CD4-positive, alpha-beta T cell treated with Interleukin-17A for 1 hour (primary cell): ENCODE results near the gene IL1RAPL2.
"Not testable (repeated sequence)": the region's sequence is repeated elsewhere in the genome, so short reads cannot be mapped to it uniquely, and the experiment has no call there.

ENCODE experiments used
- DNase-seq: peaks from one replicate; pipeline ENCODE4 v3.0.0-alpha.2; 2020

Gene IL1RAPL2

GRCh38 chrX:105647749-105648148 lies 1081.8 kb downstream of the IL1RAPL2 start:
- DNase-seq: no peak

GRCh38 chrX:105648732-105649131 lies 1082.7 kb downstream of the IL1RAPL2 start:
- no peak for DNase-seq

GRCh38 chrX:105650577-105650976 lies 1084.6 kb downstream of the IL1RAPL2 start:
- no peak for DNase-seq

- no peak for DNase-seq
These were observed 1085.0 kb downstream of the IL1RAPL2 start for GRCh38 chrX:105650986-105651385.

GRCh38 chrX:105653891-105654290 lies 1087.9 kb downstream of the IL1RAPL2 start:
- no peak for DNase-seq

GRCh38 chrX:105658136-105658535 lies 1092.1 kb downstream of the IL1RAPL2 start:
- DNase-seq: no peak

- no peak for DNase-seq
These were observed 1096.2 kb downstream of the IL1RAPL2 start for GRCh38 chrX:105662248-105662647.

GRCh38 chrX:105664243-105664642 lies 1098.2 kb downstream of the IL1RAPL2 start:
- DNase-seq: no peak

GRCh38 chrX:105684288-105684687 lies 1118.3 kb downstream of the IL1RAPL2 start:
- not testable (repeated sequence) for DNase-seq

GRCh38 chrX:105694839-105695238 lies 1128.8 kb downstream of the IL1RAPL2 start:
- no peak for DNase-seq

- no peak for DNase-seq
These were observed 1129.5 kb downstream of the IL1RAPL2 start for GRCh38 chrX:105695451-105695850.

GRCh38 chrX:105696870-105697269 lies 1130.9 kb downstream of the IL1RAPL2 start:
- no peak for DNase-seq

- no peak for DNase-seq
These were observed 1132.2 kb downstream of the IL1RAPL2 start for GRCh38 chrX:105697984-105698781.

- no peak for DNase-seq
These were observed 1134.3 kb downstream of the IL1RAPL2 start for GRCh38 chrX:105700331-105700730.

GRCh38 chrX:105701310-105702052 lies 1135.5 kb downstream of the IL1RAPL2 start:
- DNase-seq: no peak

- no peak for DNase-seq
These were observed 1137.9 kb downstream of the IL1RAPL2 start for GRCh38 chrX:105703876-105704275.

GRCh38 chrX:105706041-105706440 lies 1140.0 kb downstream of the IL1RAPL2 start:
- DNase-seq: no peak

- DNase-seq: no peak
These were observed 1145.8 kb downstream of the IL1RAPL2 start for GRCh38 chrX:105711805-105712204.

GRCh38 chrX:105715746-105716145 lies 1149.7 kb downstream of the IL1RAPL2 start:
- DNase-seq: no peak

GRCh38 chrX:105723966-105724735 lies 1158.2 kb downstream of the IL1RAPL2 start:
- no peak for DNase-seq

GRCh38 chrX:105725228-105725627 lies 1159.2 kb downstream of the IL1RAPL2 start:
- no peak for DNase-seq

GRCh38 chrX:105738162-105738561 lies 1172.2 kb downstream of the IL1RAPL2 start:
- DNase-seq: no peak

- DNase-seq: no peak
These were observed 1178.3 kb downstream of the IL1RAPL2 start for GRCh38 chrX:105744291-105744690.
